Measurements from ENCODE around the gene MRGPRE.

Gene MRGPRE

GRCh38 chr11:3196161-3197043 is 35.8 kb downstream of the MRGPRE start:
- no peak for DNase-seq

GRCh38 chr11:3195251-3196160 is 36.7 kb downstream of the MRGPRE start:
- no peak for DNase-seq

- DNase-seq = no peak
Measured at GRCh38 chr11:3194016-3194816, 38.0 kb downstream of the MRGPRE start.

- DNase-seq = no peak
Measured at GRCh38 chr11:3193373-3194015, 38.7 kb downstream of the MRGPRE start.

- DNase-seq = no peak
Measured at GRCh38 chr11:3192511-3193372, 39.5 kb downstream of the MRGPRE start.

GRCh38 chr11:3191586-3192324 is 40.5 kb downstream of the MRGPRE start:
- no peak for DNase-seq

- DNase-seq = no peak
Measured at GRCh38 chr11:3190600-3190999, 41.6 kb downstream of the MRGPRE start.

GRCh38 chr11:3189886-3190583 is 42.2 kb downstream of the MRGPRE start:
- no peak for DNase-seq

GRCh38 chr11:3189196-3189843 is 42.9 kb downstream of the MRGPRE start:
- DNase-seq = no peak

GRCh38 chr11:3188496-3189195 is 43.6 kb downstream of the MRGPRE start:
- DNase-seq = no peak

GRCh38 chr11:3186166-3186953 is 45.9 kb downstream of the MRGPRE start:
- no peak for DNase-seq

GRCh38 chr11:3184732-3185347 is 47.4 kb downstream of the MRGPRE start:
- no peak for DNase-seq

GRCh38 chr11:3183523-3183922 is 48.7 kb downstream of the MRGPRE start:
- no peak for DNase-seq

GRCh38 chr11:3182462-3182852 is 49.8 kb downstream of the MRGPRE start:
- no peak for DNase-seq

GRCh38 chr11:3181725-3182461 is 50.3 kb downstream of the MRGPRE start:
- DNase-seq = no peak

- DNase-seq = no peak
Measured at GRCh38 chr11:3180869-3181268, 51.3 kb downstream of the MRGPRE start.

GRCh38 chr11:3178349-3178748 is 53.9 kb downstream of the MRGPRE start:
- DNase-seq = no peak
